GM18526 (cell line): ENCODE data around the gene SLC4A4.

ENCODE experiments used
- POLR2A ChIP-seq: IDR thresholded peaks from 3 replicates; pipeline ENCODE4 v1.6.1; 2011; ENCODE audit not compliant: insufficient read length; ENCODE audit errors: extremely low read depth

SLC4A4 gene

DNA sequence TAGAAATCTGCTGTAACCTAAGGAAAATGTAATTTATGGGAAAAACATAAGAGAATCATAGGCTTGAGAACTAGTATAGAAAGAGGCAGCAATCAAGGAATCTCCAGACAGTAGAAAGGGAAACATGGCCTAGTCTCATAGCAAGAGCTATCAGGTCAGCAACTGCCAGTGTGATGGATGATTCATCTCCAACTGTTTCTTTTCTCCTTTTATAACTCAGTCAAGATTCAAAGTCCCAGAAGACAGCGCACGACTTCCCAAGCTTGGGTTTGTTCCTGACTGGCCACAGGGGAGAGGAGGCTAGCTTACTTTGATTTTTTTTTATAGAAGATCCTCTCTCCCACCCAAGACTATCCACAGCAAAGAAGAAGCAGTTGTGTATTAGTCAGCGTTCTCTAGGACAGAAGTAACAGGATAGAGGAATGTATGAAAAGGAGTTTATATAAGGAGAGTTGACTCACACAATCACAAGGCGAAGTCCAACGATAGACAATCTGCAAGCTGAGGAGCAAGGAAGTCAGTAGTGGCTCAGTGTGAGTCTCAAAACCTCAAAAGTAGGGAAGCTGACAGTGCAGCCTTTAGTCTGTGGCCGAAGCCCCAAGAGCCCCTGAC, 263.6 kb downstream of the SLC4A4 start:
- no peak for TF ChIP-seq POLR2A

DNA sequence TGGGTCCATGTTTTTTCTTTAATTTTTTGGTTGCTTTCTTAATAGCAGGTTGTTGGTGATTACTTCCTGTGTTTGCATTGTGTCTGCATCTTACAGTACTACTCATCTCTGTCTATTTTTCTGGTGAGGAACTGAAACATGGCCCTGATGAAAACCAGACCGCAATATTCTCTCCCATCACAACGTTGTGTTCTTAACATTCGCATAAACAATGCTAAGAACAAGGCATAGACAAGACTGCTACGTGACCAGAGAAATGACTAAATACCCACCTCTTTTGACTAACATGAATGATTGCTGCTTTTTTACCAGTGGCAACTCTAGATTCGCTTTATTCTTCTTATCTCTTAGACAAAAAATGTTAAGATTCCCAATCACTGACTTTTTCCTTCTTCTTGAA, 266.0 kb downstream of the SLC4A4 start:
- no peak for TF ChIP-seq POLR2A

DNA sequence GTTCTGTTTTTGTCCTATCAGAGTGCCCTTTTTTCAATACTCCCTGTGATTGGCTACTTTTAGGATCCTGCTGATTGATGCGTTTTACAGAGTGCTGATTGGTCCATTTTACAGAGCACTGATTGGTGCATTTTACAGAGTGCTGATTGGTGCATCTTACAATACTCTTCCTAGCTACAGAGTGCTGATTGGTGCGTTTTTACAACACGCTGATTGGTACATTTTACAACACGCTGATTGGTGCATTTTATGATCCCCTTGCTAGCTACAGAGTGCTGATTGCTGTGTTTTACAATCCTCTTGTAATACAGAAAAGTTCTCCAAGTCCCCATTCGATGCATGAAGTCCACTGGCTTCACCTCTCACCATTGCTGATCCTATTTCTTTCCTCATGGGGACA, 268.3 kb downstream of the SLC4A4 start:
- TF ChIP-seq POLR2A = no peak

DNA sequence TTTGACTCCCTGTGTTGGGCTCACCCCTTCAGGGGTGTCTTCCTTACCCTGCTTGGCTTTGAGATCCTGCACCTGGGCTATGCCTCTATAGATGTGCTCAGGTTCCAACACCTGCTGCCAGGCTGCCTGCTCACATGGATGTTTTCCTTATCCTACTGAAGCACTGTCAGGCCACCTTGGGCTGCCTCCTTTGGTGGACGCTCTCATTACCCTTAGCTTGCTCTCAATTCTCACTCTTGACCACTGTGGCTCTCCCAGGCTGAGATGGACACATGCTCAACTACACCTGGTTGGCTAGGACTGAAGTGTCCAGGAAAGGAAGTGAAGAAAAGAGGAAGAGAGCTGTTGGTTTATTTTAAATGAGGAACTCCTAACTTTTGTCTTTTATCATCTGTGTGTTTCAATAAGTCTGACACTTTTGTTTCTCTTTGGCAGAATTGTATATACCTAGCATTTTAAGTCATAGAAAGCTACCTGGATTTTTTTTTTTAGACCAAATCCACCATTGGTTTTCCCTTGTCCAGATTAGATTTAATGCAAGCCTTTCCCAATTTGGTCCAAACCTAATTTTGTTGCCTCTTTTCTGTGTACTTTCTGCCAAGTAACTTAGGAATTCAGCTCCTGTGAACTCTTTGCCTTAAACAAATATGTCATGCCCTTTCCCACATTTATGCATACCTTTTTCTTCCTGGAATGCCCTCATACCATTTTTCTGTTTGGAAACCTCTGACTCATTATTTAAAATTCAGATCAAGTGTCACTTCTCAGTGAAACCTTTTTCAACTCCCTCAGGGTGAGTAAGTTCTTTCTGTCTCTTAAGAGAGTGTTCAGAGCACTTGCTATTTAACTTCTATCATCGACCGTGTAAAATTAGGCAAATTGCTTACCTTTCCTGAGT, 269.2 kb downstream of the SLC4A4 start:
- TF ChIP-seq POLR2A = no peak

DNA sequence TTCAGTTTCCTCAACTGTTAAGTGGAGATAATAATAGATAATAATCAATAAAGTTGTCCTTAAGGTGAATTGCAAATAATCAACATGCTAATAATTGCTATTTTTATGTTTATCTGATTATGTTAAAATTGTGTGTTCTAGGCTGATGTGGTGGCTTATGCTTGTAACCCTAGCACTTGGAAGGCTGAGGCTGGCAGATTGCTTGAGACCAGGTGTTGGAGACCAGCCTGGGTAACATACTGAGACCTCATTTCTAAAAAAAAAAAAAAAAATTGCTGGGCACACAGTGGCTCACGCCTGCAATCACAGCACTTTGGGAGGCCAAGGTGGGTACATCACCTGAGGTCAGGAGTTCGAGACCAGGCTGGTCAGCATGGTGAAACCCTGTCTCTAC, 269.9 kb downstream of the SLC4A4 start:
- no peak for TF ChIP-seq POLR2A

DNA sequence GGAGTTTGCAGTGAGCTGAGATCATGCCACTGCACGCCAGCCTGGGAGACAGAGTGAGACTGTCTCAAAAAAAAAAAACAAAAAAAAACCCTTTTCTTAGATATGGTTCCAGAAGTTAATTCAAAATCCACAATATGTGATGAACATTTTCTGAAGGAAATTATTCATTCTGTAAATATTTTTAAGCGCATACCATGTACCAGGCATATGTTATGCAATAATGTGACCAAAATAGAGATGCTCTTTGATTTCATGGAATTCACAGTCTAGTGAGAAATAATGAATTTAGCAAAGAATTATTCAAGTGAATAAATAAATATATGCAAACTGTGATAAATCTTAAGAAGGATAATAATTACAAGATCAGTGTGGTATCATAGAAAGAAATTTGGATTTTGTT, 270.3 kb downstream of the SLC4A4 start:
- no peak for TF ChIP-seq POLR2A

DNA sequence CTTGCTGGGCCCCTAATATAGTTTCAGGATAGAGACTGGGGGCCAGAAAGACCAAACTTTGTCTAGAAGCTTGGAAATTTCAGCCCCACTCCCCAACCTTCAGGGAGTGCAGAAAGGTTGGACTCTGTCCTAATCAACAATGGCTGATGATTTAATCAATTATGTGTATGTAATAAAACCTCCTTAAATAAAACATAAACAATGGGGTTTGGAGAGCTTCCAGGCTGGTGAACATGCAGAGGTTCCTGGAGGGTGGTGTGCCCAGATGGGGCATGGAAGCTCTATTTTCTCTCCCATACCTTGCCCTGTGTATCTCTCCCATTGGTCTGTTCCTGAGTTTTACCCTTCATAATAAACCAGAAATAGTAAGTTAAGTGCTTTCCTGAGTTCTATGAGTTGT, 270.8 kb downstream of the SLC4A4 start:
- no peak for TF ChIP-seq POLR2A

DNA sequence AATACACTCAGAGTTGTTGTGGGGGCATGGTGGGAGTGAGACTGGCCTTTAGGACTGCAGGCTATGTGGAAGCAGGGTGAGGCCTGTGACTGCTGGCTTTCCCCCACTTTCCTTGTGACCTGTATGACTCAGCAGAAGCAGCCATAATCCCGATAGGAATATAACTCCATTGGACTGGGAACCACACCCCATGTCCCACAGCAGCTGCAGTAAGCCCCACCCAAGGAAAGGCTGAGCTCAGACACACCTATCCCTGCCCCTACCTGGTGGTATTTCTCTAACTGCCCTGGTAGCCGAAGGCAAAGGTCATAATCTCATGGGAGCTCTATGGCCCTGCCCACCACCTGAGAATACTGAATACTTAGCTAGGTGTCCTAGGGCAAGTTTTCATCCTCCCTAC, 275.8 kb downstream of the SLC4A4 start:
- no peak for TF ChIP-seq POLR2A

DNA sequence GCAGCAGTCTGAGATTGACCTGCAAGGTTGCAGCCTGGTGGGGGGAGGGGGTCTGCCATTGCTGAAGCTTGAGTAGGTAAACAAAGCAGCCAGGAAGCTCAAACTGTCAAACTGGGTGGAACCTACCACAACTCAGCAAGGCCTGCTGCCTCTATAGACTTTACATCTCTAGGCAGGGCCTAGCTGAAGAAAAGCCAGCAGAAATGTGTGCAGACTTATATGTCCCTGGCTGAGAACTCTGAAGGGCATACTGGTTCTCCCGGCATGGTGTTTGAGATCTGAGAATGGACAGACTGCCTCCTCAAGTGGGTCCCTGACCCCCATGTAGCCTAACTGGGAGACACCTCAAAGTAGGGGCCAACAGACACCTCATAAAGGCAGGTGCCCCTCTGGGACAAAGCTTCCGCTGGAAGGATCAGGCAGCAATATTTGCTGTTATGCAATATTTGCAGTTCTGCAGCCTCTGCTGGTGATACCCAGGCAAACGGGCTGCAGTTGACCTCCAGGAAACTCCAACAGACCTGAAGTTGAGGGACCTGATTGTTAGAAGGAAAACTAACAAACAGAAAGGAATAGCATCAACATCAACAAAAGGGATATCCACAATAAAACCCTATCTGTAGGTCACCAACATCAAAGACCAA, 277.5 kb downstream of the SLC4A4 start:
- TF ChIP-seq POLR2A = no peak
